Measurements from ENCODE around the gene PAK5. TPM values are rescaled to one million over a fixed set of nuclear protein-coding genes. Genes with fewer than 3 reads are reported as not detected.

Gene PAK5
- total RNA-seq, 1 experiment from 2014 or later, result not detected

DNA sequence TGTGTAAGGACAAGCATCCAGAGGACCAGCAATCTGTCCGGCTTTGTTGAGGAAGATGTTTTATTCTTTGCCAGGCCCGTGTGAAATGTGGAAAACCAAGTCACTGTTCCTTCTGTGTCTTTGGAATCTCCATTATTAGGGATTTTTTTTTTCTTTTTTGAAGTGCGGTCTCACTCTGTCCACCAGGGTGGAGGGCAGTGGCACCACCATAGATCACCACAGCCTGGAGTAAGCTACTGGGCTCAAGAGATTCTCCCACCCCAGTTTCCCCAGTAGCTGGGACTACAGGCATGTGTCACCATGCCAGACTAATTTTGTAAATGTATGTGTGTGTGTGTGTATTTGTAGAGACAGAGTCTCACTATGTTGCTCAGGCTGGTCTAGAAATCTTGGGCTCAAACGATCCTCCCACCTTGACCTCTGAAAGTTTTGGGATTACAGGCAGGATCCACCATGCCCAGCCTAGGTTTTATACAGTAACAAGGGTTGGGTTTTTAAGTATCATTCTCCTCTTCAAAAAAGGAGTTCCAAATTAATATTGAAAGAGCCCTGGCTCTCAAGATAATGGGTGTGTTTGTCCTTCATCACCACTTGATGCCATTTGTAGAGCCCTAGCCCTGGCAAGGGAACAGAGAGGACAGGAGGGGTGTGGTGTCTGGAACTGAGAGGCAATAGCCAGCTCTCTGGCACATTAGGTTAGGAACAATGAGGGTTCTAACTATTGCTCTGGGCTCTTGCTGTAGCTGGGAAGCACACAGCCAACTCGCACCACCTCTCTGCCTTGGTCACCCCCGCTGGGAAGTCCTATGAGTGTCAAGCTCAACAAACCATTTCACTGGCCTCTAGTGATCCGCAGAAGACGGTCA is 321.3 kb downstream of the PAK5 start:
- no peak for DNase-seq (ENCODE audit: low read depth, low spot score)
- Histone ChIP-seq H3K4me1 (ENCODE audit: control insufficient read depth in 1 of 2, insufficient read depth in 2 of 2, low read length in 2 of 2) (0 out of 4 replicates have a peak, but pooled peaks cover 2 to 8% of the 10 kb centered on the region in 2 experiments), H3K9me2 (ENCODE audit: insufficient read depth) (no peaks in the 10 kb centered on the region), H3K4me3 (replicated peaks in 1 of 2; ENCODE audit: low read depth in 1 of 2, low read length in 2 of 2) (no peak overlapping the region), H3K27me3 (ENCODE audit: insufficient read depth, low read length) (peaks cover 43% of the 10 kb centered on the region), H3K79me2 (ENCODE audit: insufficient read depth, low read length) (no peaks in the 10 kb centered on the region), H3K9ac (ENCODE audit: low read length) (no peak overlapping the region), H3K9me3 (ENCODE audit: control insufficient read depth in 1 of 2, insufficient read depth in 1 of 2, low read depth in 1 of 2, low read length in 2 of 2) (no peaks in the 10 kb centered on the region), H3K4me2 (ENCODE audit: low read length) (no peak overlapping the region), H3K27ac (ENCODE audit: low read depth, low read length) (no peak overlapping the region), H4K20me1 (ENCODE audit: insufficient read depth) (no peaks in the 10 kb centered on the region), H2AFZ (ENCODE audit: low read depth, low read length, poor library complexity, severe bottlenecking) (no peak overlapping the region), H3K36me3 (ENCODE audit: control insufficient read depth in 1 of 2, insufficient read depth in 2 of 2, low read length in 2 of 2) (no peaks in the 10 kb centered on the region)
- no TSS peak for BruUV-seq (replicated peaks)
- ChIA-PET POLR2A (no interaction called here), CTCF (no interaction called here), RAD21 (ENCODE audit: low non-redundant PET in 1 of 2, low total read pairs in 2 of 2, uncharacterized antibody in 2 of 2, unreplicated experiment in 2 of 2) (no interaction called here)
- intact Hi-C loops (cut with micrococcal nuclease), result no loop called here
- peak in 1 of 3 experiments; percentile 20; a peak in 1 of 6 replicates for TF ChIP-seq CTCF (IDR thresholded peaks at IDR 0.05 in 2 of 3, conservative IDR thresholded peaks at IDR 0.05 in 1 of 3; ENCODE audit: borderline replicate concordance in 1 of 3, insufficient read depth in 1 of 3, low read depth in 2 of 3, low read length in 2 of 3)
- TF ChIP-seq POLR2A (IDR thresholded peaks at IDR 0.05; ENCODE audit: borderline replicate concordance, extremely low read depth, insufficient read depth, insufficient read length), result no peak
- ATAC-seq, result no peak

- H3K36me3 ChIP-seq (ENCODE audit: control insufficient read depth in 1 of 2, insufficient read depth in 2 of 2, low read length in 2 of 2), result no peaks in the 10 kb centered on the region
- ChIA-PET RAD21 (ENCODE audit: low non-redundant PET in 1 of 2, low total read pairs in 2 of 2, uncharacterized antibody in 2 of 2, unreplicated experiment in 2 of 2) (no interaction called here), CTCF (no interaction called here), POLR2A (no interaction called here)
- H4K20me1 ChIP-seq (ENCODE audit: insufficient read depth), result no peaks in the 10 kb centered on the region
- peaks cover 44% of the 10 kb centered on the region for H3K27me3 ChIP-seq (ENCODE audit: insufficient read depth, low read length)
- H2AFZ ChIP-seq (ENCODE audit: low read depth, low read length, poor library complexity, severe bottlenecking), result no peak overlapping the region
- peak; percentile 10 for DNase-seq (ENCODE audit: low read depth, low spot score)
- no TSS peak for BruUV-seq (replicated peaks)
- H3K79me2 ChIP-seq (ENCODE audit: insufficient read depth, low read length), result no peaks in the 10 kb centered on the region
- H3K4me1 ChIP-seq (ENCODE audit: control insufficient read depth in 1 of 2, insufficient read depth in 2 of 2, low read length in 2 of 2), result 0 out of 4 replicates have a peak, but pooled peaks cover 2 to 8% of the 10 kb centered on the region in 2 experiments
- intact Hi-C loops (cut with micrococcal nuclease), result no loop called here
- no peak overlapping the region for H3K27ac ChIP-seq (ENCODE audit: low read depth, low read length)
- no peak overlapping the region for H3K9ac ChIP-seq (ENCODE audit: low read length)
- H3K4me3 ChIP-seq (replicated peaks in 1 of 2; ENCODE audit: low read depth in 1 of 2, low read length in 2 of 2), result no peak overlapping the region
- H3K4me2 ChIP-seq (ENCODE audit: low read length), result no peak overlapping the region
- no peaks in the 10 kb centered on the region for H3K9me2 ChIP-seq (ENCODE audit: insufficient read depth)
- ATAC-seq, result peak; percentile 67
- H3K9me3 ChIP-seq (ENCODE audit: control insufficient read depth in 1 of 2, insufficient read depth in 1 of 2, low read depth in 1 of 2, low read length in 2 of 2), result no peaks in the 10 kb centered on the region
- no peak for TF ChIP-seq CBX3 (IDR thresholded peaks at IDR 0.05; ENCODE audit: low read depth)
- no peak for TF ChIP-seq YY1 (IDR thresholded peaks at IDR 0.05; ENCODE audit: extremely low read depth, insufficient replicate concordance, low read depth, low read length)
- TF ChIP-seq EZH2 (IDR thresholded peaks at IDR 0.05), result no peak
- no peak for TF ChIP-seq POLR2A (IDR thresholded peaks at IDR 0.05; ENCODE audit: borderline replicate concordance, extremely low read depth, insufficient read depth, insufficient read length)
- no peak for TF ChIP-seq SP1 (IDR thresholded peaks at IDR 0.05; ENCODE audit: low read depth)
- TF ChIP-seq CTCF (IDR thresholded peaks at IDR 0.05 in 2 of 3, conservative IDR thresholded peaks at IDR 0.05 in 1 of 3; ENCODE audit: borderline replicate concordance in 1 of 3, insufficient read depth in 1 of 3, low read depth in 2 of 3, low read length in 2 of 3), result no peak
- no peak for TF ChIP-seq ZFX (IDR thresholded peaks at IDR 0.05)
- TF ChIP-seq SIN3A (IDR thresholded peaks at IDR 0.05; ENCODE audit: low read depth), result no peak
- TF ChIP-seq EGR1 (IDR thresholded peaks at IDR 0.05; ENCODE audit: low read depth), result no peak
- TF ChIP-seq EZH2phosphoT487 (IDR thresholded peaks at IDR 0.05; ENCODE audit: borderline replicate concordance), result no peak
- TF ChIP-seq TCF7L2 (IDR thresholded peaks at IDR 0.05; ENCODE audit: borderline replicate concordance, extremely low read depth, insufficient read depth, insufficient read length), result no peak
- no peak for TF ChIP-seq JUND (IDR thresholded peaks at IDR 0.05)
- no peak for TF ChIP-seq ZNF274 (IDR thresholded peaks at IDR 0.05; ENCODE audit: low read depth, low read length)
- TF ChIP-seq FOSL1 (IDR thresholded peaks at IDR 0.05; ENCODE audit: low read depth), result no peak
Measured at GRCh38 chr20:9516234-9516871, 322.5 kb downstream of the PAK5 start.
